DOHH2 (cell line): ENCODE measurements around the gene PDF.

Source experiments
- EZH2phosphoT487 ChIP-seq: fragments of 200-600 bp; sonication (generic); IDR thresholded peaks from 2 replicates; pipeline ENCODE4 v1.6.1; 2017; ENCODE audit warnings: borderline replicate concordance, mild to moderate bottlenecking, antibody characterized with exemption, low read length, moderate library complexity, mixed read lengths
- TF ChIP-seq, protein P1 (sequence below): fragments of 200-600 bp; sonication (generic); IDR thresholded peaks from one replicate; pipeline ENCODE4 v1.5.1; 2014; ENCODE audit warnings: antibody characterized with exemption, mild to moderate bottlenecking, low read depth, low read length; ENCODE audit not compliant: poor library complexity, severe bottlenecking

DNA sequence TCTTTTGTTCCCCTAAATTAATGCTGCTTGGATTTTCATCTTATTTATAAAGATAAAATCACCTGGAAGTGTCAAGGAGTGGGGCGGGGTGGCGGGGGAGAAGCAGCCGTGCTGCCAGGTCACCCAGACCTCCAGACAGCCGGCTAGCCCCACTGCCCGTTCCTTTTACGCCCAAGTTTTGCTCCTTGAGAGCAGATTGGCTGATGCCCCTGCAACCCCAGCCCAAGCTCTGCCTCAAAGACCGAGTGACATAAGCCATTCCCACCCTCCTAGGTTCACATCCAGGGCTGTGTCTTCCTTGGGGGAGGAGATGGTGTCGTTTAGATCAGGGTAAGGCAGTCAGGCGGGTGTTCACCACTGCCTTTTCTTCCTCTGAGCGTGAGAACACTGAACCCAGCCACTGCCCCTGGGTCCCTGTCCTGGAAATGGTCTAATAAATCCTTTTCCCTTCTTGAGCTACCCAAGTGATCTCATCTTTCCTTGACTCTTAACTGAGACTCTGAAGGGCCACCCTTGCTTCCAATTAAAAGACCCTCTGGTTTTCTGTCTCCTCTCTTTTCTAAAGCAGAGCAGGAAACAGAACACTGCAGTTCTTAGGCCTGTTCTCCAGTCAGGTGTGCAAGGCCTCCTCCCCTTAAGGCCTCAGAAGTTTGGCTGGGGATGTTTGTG lies 5.7 kb downstream of the PDF start:
- TF ChIP-seq, protein P1, sequence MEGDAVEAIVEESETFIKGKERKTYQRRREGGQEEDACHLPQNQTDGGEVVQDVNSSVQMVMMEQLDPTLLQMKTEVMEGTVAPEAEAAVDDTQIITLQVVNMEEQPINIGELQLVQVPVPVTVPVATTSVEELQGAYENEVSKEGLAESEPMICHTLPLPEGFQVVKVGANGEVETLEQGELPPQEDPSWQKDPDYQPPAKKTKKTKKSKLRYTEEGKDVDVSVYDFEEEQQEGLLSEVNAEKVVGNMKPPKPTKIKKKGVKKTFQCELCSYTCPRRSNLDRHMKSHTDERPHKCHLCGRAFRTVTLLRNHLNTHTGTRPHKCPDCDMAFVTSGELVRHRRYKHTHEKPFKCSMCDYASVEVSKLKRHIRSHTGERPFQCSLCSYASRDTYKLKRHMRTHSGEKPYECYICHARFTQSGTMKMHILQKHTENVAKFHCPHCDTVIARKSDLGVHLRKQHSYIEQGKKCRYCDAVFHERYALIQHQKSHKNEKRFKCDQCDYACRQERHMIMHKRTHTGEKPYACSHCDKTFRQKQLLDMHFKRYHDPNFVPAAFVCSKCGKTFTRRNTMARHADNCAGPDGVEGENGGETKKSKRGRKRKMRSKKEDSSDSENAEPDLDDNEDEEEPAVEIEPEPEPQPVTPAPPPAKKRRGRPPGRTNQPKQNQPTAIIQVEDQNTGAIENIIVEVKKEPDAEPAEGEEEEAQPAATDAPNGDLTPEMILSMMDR, result no peak
- TF ChIP-seq EZH2phosphoT487, result no peak
